HS-27A (cell line): Measurements from ENCODE around the gene EXOSC10.
"Not testable (repeated sequence)": the region's sequence is repeated elsewhere in the genome, so short reads cannot be mapped to it uniquely, and the experiment has no call there.

Source experiments
- DNase-seq: peaks from one replicate; pipeline ENCODE4 v3.0.0-alpha.2; 2012; ENCODE audit warnings: low read depth, missing footprints

Gene EXOSC10

DNA sequence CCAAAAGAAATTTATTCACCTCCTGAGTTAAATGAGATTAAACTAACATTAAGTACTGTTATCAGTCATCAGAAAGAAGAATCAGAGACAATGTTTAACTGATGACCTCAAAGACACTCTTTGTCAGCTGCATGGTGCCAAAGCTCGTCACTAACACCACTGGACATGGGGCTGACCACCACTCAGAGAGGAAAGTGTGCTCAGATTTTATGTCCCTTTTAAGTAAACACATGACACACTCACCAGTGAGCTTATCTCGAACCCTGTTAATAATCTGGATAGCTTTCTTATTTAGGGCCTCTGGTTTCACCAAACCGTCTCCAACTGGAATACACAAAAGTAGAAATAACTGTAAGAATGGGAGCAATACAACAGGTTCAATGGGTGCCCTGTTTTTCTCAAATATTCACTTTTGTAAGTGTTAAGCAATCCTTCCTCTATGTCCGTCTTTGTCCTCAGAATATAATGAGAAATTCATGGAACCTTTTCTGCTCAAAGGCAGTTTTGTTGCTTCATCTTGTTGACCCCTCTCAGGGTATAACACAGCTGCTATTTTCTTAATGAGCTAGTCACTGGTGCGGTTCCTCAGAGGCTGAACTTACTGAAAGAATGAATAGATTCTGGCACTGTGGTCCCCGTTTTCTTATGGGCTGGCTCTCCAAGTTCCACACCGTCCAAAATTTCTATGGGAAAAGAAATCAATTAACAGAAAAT lies 9.5 kb upstream of the EXOSC10 start:
- no peak for DNase-seq

DNA sequence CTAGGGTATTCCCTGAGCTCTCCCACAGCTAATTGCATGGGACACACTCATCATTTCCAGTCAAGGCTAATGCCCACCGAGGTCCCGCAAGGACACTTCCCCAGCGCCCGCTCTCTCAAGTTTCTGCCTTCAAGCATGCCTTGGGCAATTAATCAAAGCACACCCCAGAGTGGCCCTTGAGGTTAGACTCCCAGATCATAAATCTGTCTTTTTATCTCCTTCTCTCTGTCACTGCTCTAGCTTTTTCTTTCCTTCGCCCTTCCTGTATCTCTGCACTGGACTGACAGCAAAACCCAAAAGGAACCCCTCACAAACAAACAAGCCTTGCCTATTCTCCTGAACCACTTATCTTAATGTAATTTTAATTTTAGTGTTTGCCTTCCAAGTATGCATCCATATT lies 7.9 kb upstream of the EXOSC10 start:
- no peak for DNase-seq

DNA sequence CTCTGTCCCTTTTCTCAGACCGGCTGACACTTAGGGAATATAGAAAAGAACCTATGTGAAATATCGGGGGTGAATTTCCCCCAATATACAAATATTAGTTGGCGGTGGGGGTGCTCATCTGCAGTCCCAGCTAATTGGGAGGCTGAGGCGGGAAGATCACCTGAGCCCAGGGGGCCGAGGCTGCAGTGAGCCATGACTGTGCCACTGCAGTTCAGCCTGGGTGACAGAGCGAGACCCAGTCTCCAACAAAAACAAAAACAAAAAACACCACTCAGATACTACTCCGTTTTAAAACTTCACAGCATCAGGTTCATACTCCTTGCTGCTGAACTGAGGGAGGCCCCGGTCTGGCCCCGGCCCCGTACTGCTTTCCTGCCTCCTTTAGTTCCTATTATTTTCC lies 5.9 kb upstream of the EXOSC10 start:
- DNase-seq = no peak

DNA sequence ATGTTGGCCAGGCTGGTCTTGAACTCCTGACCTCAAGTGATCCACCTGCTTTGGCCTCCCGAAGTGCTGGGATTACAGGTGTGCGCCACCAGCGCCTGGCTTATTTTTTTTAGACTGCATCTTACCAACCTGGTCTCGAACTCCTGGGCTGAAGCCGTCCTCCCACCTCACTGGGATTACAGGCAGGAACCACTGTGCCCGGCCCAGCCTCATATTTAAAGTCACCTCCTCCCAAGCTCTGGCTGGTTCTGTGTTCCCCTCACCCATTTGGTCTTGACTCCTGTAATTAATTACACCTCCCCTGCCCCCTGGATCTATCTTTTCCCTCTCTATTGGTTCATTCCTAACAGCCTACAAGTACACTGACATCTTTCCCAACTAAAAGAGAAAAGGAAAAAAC lies 1.7 kb upstream of the EXOSC10 start:
- DNase-seq = no peak

DNA sequence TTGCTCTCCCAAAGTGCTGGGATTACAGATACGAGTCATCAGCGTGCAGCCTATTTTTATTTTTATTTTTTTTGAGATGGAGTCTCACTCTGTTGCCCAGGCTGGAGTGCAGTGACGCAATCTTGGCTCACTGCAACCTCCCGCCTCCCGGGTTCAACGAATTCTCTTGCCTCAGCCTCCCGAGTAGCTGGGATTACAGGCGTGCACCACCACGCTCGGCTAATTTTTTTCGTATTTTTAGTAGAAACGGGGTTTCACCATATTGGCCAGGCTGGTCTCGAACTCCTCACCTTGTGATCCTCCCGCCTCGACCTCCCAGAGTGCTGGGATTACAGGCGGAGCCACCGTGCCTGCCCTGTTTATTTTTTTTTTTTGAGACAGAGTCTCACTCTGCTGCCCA lies 1.1 kb upstream of the EXOSC10 start:
- not testable (repeated sequence) for DNase-seq

DNA sequence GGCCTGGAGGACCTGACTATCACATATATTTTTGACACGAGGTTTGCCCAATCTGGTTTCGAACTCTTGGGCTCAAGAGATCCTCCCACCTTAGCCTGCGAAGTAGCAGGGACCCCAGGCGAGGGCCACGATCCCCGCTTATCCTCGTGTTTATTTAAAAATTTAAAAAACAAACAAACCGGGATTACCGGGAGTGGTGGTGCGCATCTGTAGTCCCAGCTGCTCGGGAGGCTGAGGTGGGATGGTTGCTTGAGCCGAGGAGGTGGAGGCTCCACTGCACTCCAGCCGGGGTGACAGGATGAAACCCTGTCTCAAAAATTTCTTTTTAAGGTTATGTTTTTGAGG lies 452 bp upstream of the EXOSC10 start:
- no peak for DNase-seq

DNA sequence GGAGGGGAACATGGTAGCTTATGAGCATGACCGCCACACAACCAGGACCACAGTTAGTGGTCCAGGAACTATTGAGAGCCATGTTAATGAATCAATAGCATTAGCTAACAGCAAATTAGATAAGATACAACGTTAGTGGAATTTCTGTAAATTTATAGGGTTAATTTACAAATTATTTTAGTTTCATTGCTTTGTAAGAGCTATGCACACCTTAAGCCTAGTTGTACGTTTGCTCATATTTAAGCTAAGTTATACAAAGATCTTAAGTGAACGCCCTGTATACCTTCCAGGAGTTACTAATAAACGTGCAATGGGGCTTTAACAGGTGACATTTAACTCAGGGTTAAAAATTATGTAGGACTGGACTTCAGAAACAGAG lies 749 bp downstream of the EXOSC10 start:
- DNase-seq = no peak

DNA sequence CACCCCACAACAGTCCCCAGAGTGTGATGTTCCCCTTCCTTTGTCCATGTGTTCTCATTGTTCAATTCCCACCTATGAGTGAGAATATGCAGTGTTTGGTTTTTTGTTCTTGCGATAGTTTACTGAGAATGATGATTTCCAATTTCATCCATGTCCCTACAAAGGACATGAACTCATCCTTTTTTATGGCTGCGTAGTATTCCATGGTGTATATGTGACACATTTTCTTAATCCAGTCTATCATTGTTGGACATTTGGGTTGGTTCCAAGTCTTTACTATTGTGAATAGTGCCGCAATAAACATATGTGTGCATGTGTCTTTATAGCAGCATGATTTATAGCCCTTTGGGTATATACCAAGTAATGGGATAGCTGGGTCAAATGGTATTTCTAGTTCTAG lies 15.9 kb downstream of the EXOSC10 start:
- not testable (repeated sequence) for DNase-seq

DNA sequence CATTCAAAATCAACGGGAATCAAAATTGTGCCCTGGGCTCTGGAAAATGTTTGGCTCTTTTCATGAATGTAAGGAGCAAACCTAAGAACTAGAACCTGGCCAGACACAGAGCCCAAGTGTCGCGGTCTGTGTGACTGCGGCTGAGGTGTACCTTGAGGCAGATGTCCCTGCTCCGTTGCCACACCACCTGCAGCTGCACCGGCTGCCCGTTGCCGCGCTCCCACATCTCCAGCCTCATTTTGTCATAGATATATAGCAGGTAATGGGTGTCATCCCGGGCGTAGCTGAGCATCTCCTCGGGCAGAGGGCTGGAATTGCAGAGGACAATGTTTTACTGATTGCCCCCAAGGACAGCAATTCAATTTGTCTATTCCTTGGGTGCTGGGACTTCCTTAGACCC lies 18.7 kb downstream of the EXOSC10 start:
- no peak for DNase-seq

DNA sequence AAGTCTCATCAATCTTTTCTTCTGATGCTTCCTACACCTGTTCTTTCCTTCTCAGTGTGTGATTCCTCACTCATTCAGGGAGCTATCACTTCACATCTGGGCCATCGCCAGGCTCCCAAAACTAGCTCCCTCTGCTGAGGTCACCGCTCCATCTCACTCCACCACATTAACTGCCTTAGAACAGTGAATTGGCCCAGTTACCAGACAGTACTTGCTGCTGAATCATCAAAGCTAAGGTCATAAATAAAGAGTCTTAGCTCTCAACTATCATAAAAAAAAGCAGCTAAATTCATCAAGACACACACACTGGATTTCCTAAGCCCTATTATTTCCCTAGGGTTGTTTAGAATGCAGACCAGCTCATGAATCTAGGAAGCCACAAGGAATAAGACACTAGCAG lies 21.0 kb downstream of the EXOSC10 start:
- DNase-seq = no peak

DNA sequence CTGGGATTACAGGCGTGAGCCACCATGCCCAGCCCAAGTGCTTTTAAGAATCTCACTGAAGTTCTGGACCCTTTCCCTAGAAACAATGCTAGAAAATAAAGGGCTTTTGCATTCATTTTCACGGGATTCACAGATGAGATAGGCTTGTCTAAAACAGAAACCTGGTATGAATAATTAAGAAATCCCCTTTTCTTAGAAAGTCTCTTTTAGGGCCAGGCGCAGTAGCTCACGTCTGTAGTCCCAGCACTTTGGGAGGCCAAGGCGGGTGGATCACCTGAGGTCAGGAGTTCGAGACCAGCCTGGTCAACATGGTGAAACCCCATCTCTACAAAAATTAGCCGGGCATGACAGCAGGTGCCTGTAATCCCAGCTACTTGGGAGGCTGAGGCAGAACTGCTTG lies 26.3 kb downstream of the EXOSC10 start:
- not testable (repeated sequence) for DNase-seq

DNA sequence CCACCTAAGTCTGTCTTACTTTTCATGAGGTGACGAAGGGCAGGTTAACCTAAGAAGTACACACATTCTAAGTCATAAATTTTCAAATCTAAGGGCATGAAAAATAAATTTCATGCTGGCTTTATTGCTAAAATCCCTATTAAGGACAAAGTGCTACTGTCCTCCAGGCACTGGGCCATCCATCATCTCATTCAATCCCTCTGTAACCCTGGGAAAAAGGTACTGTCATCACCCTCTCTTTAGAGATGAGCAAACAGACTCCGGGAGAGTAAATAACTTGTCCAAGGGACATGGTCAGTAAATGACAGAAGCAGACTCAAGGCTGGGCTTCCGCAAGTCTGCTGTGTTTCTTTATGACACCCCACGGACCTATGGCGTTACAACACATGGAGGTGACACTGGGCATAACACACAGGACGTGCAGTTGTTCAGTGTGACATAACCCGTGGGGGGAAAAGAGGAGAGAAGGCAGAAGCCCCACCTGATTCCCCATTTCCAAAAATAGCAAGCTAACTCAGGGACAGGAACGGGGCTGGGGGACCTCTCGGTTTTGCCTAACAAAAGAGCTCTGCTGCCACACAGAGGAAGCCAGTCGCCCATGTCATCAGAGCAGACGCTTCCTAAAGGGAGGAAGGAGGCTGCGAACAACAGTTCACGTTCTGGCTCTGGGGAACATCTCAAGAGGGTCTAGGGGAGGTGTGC lies 27.3 kb downstream of the EXOSC10 start:
- no peak for DNase-seq

DNA sequence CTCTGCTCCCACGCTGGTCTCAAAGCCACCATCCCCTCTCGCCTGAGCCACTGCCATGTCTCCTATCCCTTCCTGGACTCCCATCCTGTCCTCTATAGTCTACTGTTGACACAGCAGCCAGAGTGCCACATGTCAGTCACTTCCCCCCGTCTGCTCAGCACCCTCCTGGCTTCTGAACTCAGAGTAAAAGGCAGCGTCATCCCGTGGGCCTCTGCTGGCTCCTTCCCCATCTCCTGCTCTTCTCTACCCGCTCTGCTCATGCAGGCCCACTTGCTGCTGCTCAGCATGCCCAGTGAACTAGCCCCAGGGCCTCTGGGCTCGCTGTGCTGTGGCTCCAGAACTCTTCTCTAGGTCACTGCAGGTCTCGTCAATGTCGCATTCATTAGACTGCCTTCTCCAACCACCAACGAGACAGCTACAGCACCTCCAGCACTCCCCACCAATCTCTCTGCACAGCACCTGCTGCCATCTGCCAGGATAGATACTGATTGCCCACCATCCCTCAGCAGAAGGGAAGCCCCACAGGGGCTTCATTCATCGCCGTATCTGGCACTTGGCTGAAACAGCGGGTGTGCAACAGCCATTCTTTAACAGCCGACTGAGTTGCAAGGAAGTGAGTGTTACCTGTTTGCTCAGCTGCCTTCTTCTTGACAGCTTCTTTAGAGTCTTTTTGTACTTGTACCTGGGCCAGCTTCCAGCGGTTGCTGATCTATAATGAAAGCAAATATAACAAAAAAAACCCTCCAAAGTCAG lies 28.0 kb downstream of the EXOSC10 start:
- DNase-seq = no peak

DNA sequence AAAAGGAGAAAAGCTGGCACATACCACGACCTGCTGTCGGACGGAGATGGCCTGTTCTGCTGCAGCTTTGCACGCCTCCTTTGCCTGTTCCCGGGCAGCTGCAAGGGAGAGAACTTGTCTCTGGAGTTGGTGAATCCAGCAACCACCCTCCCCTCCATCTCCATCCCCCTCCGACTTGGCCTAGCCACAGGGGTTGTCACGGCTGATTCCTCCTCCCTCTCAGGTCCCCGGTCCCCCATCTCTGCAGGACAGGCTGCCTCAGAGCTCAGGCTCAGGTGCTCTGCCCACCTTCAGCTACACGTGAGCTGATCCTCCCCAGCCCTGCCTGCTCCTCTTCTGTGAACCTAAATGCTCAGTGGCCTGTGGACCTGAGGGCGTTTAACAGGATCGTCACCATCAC lies 28.8 kb downstream of the EXOSC10 start:
- DNase-seq = no peak

DNA sequence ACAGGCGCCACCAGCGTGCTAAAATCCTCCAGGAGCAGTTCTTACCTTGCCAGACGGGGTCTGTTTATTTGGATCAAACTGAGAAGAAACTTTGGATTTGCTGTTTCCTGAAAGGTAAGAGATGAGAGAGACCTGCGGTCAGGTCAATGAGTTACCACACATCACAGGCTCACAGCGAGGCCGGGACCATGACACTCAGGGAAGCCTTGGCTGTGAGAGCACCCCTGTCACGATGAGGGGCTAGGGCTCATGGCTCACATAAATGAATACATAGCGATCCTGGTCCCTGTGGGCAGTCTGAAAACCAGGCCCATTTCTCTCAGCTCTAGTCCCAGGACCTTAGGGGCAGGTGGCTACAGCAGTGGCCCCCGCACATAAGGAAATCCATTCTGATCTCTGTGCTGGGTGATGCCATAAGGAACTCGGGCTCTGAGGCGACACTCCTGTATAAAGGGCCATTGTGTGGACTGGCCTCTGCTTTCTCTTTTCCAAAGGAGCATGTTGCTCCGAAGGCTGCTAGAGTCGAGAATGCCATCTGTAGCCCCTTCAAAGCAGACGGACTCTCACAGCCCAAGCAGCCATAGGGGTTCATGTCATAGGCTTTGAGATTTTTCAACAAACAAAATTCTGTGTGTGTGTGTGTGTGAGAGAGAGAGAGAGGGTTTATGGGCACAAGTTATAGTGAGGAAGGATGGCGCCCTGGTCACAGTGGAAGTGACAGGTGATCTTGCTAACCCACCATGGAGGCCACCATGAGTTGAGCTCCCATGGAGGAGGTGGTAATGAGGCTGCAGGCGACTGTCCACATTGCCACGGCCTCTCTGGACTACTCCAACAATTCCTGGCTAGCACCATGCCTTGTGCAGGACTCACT lies 30.8 kb downstream of the EXOSC10 start:
- DNase-seq = no peak

DNA sequence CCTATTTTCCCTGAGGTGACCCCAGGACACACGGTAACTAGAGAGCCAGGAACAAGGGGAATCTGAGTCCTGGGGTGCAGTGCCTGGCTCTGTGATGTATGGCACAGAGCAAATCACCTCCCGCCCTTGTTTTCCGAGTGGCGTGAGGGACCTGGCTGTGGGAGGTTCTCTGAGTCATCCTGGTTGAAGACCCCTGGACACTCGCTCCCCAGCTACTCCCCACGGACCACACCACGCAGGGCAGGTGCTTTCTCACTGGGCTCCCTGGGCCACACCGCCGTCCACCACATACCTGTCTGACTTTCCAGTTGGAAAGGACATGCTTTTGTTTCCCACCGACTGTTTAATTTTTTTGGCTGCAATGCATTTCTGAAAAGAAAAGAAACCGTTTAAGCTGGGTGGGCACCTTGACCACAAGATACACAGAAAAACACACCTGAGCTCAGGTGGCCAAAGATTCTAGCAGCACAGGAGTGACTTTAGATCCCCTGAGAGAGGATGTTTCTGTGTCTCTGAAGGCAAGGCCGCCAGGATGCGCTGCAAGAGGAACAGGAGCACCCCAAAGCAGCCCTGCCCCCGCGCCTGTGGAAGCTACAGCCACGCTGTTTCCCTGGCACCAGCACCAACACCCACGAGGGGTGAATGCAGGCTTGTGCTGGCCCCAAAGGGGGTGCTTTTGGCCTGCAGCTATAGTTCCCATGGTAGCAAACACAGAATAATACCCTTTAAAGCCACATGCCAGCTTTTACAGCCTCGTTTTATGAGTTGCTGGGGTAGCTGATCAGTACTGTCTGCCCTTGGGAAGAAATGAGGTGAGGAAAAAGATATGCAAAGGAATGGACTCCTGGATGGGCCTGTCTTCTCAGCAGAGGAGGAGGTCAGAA lies 31.7 kb downstream of the EXOSC10 start:
- no peak for DNase-seq

DNA sequence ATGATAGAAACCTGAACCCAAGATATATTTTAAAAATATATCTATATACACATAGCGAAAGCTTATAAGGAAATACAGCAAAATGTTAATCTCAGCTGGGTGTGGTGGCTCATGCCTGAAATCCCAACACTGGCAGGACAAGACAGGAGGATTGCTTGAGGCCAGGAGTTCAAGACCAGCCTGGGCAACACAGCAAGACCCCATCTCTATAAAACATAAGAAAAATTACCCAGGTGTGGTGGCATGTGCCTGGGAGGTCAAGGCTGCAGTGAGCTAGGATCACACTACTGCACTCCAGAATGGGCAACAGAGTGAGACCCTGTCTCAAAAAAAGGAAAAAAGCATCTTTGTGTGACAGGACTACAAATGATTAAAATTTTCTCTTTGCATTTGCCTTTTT lies 33.9 kb downstream of the EXOSC10 start:
- no peak for DNase-seq

DNA sequence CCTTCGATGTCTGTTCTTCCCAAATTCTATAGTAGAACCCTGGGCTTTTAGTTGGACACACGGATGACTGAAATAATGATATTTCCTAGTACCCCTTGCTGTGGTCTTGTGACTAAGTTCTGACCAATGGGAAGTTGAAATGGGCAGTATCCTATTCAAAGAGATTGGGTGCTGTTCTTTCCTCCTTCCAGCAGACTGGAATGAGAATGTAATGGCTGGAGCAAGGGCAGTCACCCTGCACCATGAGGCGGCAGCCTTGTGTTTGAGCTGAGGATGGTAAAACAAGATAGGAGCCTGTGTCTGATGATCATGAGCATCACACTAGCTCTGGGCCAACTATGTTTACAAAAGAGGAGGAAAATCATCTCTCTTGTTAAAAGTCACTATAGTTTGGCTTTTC lies 34.7 kb downstream of the EXOSC10 start:
- DNase-seq = no peak

DNA sequence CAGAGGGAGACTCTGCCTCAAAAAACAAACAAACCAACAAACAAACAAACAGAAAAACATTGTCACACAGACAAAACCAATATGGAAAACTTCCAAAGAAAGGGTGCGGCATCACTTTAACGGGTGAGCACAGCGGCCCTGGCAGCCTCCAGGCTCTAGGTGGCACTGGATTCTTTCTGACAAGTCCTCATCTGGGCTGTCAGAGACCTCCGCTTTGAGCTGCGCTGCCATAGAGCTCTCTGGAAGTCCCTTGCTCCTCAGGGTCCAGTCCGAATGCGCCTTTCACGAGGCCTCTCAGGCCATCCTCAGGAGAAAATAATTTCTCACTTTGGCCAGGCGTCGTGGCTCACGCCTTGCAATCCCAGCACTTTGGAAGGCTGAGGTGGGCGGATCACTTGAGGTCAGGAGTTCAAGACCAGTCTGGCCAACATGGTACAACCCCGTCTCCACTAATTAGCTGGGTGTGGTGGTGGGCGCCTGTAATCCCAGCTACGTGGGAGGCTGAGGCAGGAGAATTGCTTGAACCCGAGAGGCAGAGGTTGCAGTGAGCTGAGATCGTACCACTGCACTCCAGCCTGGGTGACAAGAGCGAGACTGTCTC lies 35.6 kb downstream of the EXOSC10 start:
- not testable (repeated sequence) for DNase-seq

DNA sequence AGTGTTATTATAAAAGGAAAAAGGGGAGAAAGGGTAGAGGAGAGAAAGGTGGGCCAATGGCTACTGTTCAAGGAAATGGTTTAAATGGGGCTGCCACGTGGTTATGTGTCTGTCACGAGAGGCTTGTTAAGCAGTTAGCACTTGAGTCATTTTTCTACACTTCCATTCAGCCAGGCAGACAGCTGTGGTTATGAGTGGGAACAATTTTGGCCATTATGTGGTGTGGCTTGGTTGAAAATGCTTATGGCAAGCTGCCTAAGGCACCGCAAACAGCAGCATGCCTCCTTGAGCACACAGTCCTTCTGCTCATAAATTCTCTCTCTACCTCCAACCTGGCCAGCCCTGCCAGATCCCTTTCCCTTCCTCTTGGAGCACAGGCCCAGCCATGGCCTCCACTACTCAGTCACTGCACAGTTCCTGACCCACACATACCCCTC lies 36.7 kb downstream of the EXOSC10 start:
- no peak for DNase-seq
